HG03135 (cell line): ENCODE results near the gene CACNA1I.

Experiments used
- ATAC-seq: cut with Tn5 transposase; IDR thresholded peaks from one replicate; pipeline ENCODE4 v1.9.1; 2021; ENCODE audit warnings: mild to moderate bottlenecking, moderate library complexity; ENCODE audit not compliant: unreplicated experiment

Gene CACNA1I

DNA sequence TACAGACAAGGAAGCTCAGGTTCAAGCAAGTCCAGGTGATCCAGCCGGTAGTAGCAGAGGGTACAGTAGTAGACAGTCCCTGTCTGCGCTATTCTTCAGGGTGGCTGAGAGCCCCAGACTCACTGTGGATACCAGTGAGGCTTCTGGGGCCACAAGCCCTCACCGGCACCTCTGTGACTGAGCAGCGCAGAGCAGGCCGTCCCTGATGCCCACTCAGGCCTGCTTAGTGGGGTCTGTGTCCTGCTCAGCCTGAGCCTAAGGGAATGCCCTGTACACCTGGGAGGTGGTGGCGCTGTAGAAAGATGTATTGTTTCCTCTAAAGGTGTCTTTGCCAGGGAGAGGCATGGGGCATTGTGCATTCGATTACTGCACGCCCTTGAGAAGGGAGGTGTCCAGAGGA lies 143.8 kb downstream of the CACNA1I start:
- no peak for ATAC-seq

GRCh38 chr22:39715778-39716495 lies 145.4 kb downstream of the CACNA1I start:
- ATAC-seq, result no peak

GRCh38 chr22:39716534-39716933 lies 146.0 kb downstream of the CACNA1I start:
- ATAC-seq, result no peak

GRCh38 chr22:39717099-39717498 lies 146.5 kb downstream of the CACNA1I start:
- ATAC-seq, result no peak

DNA sequence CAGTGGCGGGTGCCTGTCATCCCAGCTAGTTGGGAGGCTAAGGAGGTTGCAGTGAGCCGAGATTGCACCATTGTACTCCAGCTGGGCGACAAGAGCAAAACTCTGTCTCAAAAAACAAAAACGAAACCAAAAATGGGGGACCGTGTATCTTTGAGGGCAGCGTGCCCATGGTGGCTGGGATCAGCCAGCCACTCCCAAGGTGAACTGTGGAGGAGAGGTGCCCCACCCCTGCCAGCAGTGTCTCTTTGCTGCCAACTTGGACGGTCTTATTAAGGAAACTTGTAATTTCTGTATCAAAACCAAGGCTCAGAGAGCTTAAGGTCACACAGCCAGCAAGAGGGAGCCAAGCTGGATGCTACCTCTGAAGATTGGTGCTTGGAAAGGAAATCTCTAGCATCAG lies 147.7 kb downstream of the CACNA1I start:
- ATAC-seq, result no peak

DNA sequence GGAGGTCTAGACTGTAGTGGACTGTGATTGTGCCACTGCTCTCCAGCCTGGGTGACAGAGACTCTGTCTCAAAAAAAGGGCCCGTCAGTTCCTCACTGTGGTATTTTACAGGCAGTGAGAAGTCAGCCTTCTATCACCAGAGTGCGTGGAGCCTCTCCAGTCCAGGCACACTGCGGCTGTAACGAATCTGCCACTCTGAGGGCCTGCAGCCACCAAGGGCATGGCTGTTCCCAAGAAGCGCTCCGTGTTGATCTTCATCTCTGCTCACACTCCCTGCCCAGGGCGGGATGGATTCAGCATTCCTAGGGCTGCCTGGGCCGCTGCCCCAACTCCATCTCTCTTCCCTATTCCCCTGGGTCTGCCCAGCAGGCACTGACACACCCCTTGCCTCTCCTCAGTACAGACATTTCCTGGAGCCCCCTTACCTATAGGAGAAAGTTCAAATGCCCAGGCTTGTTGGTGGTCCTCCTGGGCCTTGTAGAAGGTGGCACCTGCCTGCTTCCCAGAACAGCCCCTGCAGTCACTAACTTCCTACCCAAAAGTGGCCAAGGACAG lies 148.4 kb downstream of the CACNA1I start:
- no peak for ATAC-seq

GRCh38 chr22:39719559-39720450 lies 149.3 kb downstream of the CACNA1I start:
- no peak for ATAC-seq

DNA sequence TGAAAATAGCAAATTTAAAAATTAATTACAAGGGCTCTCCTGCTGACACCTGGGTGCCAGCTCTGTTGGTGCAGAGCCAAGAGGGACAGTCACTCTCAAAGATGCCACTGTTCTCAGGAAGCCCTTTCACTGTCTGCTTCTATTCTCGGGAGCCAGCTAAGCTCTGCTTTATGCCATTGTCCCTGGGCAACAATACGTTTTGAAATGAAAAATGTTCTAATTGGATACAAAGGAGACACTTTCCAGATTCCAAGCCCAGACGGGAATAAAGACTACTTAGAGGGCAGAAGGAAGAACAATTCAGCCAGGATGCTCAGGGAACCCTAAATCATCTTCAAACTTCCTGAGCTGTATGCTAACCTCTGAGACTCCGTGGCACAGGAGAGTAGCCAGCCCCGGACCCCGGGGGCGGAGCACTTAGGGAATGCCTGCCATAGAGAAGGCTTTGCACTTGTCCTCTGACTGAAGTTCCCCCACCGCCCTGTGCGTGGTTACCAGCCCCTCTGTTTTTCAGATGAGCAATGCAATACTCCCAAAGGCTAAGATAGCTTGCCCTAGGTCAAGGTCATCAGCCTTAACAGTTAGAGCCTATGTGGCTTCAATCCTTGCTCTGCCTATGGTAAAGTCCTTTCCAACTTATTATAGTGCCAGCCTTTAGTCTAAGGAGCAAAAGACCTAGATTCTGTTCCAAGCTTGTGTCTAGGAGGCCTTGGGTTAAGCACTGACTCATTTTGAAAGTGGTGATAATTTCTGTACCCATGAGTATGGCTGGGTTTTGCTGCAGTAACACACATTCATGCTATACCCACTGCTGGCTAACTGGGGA lies 150.9 kb downstream of the CACNA1I start:
- no peak for ATAC-seq

DNA sequence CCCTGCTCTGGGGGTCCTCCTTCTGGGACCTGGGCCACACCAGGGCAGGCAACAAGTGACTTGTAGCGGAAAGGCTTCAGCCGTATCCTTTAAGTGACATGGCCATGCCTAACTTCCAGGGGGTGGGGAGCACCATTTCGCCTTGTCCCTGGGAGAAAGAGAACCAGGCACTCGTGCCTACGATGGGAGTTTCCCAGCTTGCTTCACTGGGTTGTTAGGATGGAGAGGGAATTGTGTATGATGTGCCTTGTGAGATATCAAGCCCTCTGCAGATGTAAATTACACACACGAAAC lies 151.4 kb downstream of the CACNA1I start:
- no peak for ATAC-seq

DNA sequence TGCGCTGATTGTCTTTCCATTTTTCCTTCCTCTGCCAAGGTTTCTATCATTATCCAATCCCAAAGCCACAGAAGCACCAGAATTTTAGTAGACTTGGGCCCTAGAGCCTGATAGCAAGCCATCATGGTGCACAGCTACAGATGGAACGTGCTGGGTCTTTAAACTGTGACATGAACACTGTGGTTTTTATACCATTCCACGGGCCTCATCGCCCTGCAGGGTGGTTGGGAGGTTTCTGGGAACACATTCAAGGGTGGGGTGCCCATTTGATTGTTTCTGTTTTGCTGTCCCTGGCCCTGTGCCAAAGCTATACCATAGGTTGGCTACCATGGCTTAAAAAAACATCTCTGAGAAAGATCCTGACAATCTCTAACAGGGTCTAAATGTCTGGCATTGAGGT lies 151.9 kb downstream of the CACNA1I start:
- no peak for ATAC-seq

- ATAC-seq, result no peak
Measured at GRCh38 chr22:39723463-39723862, 152.9 kb downstream of the CACNA1I start.

GRCh38 chr22:39723899-39724351 lies 153.4 kb downstream of the CACNA1I start:
- no peak for ATAC-seq

GRCh38 chr22:39724390-39724789 lies 153.8 kb downstream of the CACNA1I start:
- ATAC-seq, result no peak

- ATAC-seq, result no peak
Measured at GRCh38 chr22:39724857-39725256, 154.3 kb downstream of the CACNA1I start.

DNA sequence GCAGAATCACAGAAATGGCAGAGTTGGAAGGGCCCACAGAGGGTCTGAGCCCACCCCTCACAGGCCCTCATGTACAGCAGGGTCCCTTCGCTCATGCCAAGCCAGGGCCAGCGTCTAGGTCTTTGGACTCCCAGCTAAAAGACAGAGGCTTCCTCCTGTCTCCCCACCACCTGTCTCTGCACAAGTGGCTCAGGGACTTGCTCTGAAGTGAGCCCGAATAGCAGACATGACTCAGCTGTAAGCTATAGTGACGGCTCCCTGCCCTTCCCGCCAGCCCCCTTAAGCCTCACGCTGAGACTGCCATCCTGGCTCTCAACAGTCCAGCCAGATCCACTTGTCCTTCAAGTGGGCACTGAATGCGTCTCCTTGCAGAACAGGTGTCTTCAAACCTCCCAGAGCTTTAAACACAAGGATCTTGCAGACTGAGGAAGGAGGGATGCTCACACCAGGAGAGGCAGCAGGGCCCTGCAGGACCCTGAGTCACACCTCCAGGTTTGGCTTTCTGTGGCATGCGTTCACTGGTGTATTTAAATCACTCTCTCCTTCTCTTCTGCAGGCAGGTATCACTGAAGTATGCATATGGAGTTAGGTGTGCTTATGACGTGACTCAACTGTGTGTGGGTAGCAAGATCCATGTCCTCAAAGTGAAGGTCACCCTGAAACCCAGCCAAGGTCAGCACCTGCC lies 154.9 kb downstream of the CACNA1I start:
- no peak for ATAC-seq

- no peak for ATAC-seq
Measured at GRCh38 chr22:39727541-39727940, 157.0 kb downstream of the CACNA1I start.

DNA sequence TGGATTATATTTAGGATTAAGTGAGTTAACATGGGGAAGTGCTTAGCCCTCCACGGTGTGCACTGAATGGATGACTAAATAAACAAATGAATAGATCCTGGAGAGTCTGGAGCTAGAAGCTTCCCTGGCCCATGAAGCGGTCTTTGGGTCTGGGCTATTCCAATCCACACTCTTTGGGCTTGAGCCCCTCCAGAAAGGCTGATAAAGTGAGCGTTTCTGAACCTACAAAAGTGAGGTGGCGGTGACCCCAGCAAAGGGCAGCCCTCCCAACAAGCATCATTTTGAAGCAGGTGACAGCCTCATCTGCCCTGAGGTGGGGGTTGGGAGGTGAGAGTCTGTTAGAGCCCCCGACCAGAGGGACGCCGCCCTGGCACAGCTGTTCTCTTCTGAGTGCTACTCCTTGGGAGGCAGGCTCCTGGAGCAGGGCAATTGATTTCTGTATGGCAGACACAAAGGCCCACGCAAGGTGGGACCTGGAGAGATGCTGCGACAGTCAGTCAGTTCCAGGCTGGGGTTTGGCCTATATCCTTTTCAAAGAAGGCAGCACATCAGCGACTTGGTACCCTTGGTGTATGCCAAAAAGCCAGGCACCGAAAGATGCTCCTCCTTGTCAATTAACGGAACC lies 157.8 kb downstream of the CACNA1I start:
- no peak for ATAC-seq

DNA sequence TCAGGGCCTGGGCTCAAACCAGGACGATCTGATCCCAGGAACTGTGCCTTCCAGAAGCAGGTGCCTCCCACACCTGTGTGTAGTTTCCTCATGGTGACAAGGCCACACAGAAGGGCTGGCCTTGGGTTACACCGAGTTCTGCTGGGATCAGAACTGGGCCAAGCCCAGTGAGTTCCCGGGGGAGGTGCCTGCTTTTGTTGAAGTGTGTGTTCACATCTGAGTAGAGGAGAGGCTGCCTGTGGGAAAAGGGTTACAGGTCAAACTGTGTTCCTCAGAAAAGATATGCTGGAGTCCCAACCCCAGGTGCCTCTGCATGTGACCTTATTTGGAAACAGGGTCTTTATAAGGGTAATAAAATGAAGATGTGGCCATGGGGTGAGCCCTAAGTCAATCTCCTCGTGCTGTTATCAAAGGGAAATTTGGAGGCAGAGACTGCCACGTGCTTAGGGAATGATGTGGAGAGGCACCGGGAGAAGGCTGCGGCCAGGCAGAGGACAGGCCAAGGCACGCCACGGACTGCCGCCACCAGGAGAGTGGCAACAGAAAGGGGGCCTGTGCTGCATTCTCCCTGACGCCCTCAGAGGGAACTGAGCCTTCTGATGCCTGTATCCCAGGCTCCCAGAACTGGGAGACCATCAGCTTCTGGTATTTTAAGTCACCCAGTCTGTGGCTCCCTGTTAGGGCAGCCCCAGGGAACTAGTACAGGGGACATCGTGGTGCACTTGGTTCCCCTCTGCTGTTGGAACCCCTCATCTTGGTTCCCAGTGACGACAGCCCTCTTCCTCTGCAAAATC lies 158.8 kb downstream of the CACNA1I start:
- no peak for ATAC-seq

GRCh38 chr22:39731481-39731880 lies 160.9 kb downstream of the CACNA1I start:
- ATAC-seq, result no peak
